Hepatocyte (in vitro differentiated cells): ENCODE data around the gene TMEM138. TPM values are rescaled to one million over a fixed set of nuclear protein-coding genes. Genes with fewer than 3 reads are reported as not detected.
A peak's percentile ranks its signal among the peaks of the same experiment; 100 is the strongest.

Experiments
- DNase-seq: peaks from one replicate; pipeline ENCODE4 v3.0.0-alpha.2; 2016; ENCODE audit warnings: low spot score
- H2AFZ ChIP-seq: fragments of 200-600 bp; sonication (generic); 2 replicates; pipeline ENCODE4 v1.6.0; 2016; ENCODE audit warnings: antibody characterized with exemption, mild to moderate bottlenecking
- H3K27ac ChIP-seq: fragments of 200-600 bp; sonication (generic); 2 replicates; pipeline ENCODE4 v1.5.1; 2016; ENCODE audit warnings: mild to moderate bottlenecking
- H3K27me3 ChIP-seq: fragments of 200-600 bp; sonication (generic); 2 replicates; pipeline ENCODE4 v1.6.1; 2016
- H3K36me3 ChIP-seq: fragments of 200-600 bp; sonication (generic); replicated peaks from 2 replicates; pipeline ENCODE4 v1.5.1; 2016; ENCODE audit warnings: low read depth; ENCODE audit not compliant: insufficient read depth
- H3K4me1 ChIP-seq: fragments of 200-600 bp; sonication (generic); 2 replicates; pipeline ENCODE4 v1.5.1; 2016; ENCODE audit warnings: mild to moderate bottlenecking, moderate library complexity; ENCODE audit not compliant: insufficient read depth
- H3K4me2 ChIP-seq: fragments of 200-600 bp; sonication (generic); 2 replicates; pipeline ENCODE4 v1.6.0; 2016
- H3K4me3 ChIP-seq: fragments of 200-600 bp; sonication (generic); 2 replicates; pipeline ENCODE4 v1.5.1; 2016; ENCODE audit warnings: mild to moderate bottlenecking
- H3K79me2 ChIP-seq: fragments of 200-600 bp; sonication (generic); 2 replicates; pipeline ENCODE4 v1.6.0; 2017; ENCODE audit warnings: mild to moderate bottlenecking
- H3K9me2 ChIP-seq: fragments of 200-600 bp; sonication (generic); replicated peaks from 2 replicates; pipeline ENCODE4 v1.6.0; 2017; ENCODE audit warnings: mild to moderate bottlenecking; ENCODE audit not compliant: insufficient read depth
- H3K9me3 ChIP-seq: fragments of 200-600 bp; sonication (generic); 2 replicates; pipeline ENCODE4 v1.5.1; 2016; ENCODE audit warnings: low read depth, mild to moderate bottlenecking
- H4K20me1 ChIP-seq: fragments of 200-600 bp; sonication (generic); 2 replicates; pipeline ENCODE4 v1.6.0; 2016; ENCODE audit warnings: mild to moderate bottlenecking; ENCODE audit not compliant: insufficient read depth, poor library complexity, severe bottlenecking
- CTCF ChIP-seq: fragments of 200-600 bp; sonication (generic); IDR thresholded peaks from 2 replicates; pipeline ENCODE4 v1.5.1; 2016; ENCODE audit warnings: antibody characterized with exemption, mild to moderate bottlenecking; ENCODE audit not compliant: poor library complexity
- EZH2 ChIP-seq: fragments of 200-600 bp; sonication (generic); IDR thresholded peaks from 2 replicates; pipeline ENCODE4 v1.6.1; 2016; ENCODE audit warnings: antibody characterized with exemption, mild to moderate bottlenecking, borderline replicate concordance
- EZH2phosphoT487 ChIP-seq: fragments of 200-600 bp; sonication (generic); IDR thresholded peaks from one replicate; pipeline ENCODE4 v1.6.1; 2018; ENCODE audit warnings: antibody characterized with exemption, mild to moderate bottlenecking, low read depth, moderate library complexity; ENCODE audit not compliant: unreplicated experiment, severe bottlenecking
- WGBS: methylation state at CpG from one replicate; pipeline ENCODE4 v1.1.6; 2016; ENCODE audit warnings: low lambda C conversion rate; ENCODE audit errors: missing lambda C conversion rate; 5-methylcytosine and 5-hydroxymethylcytosine counted together
- polyA plus RNA-seq: library from polyadenylated mRNA; unstranded; fragments of >200 nt; fragmentation: Nextera tagmentation; extraction: Ambion mirVana; gene quantifications from 2 replicates; pipeline ENCODE4 v1.2.1, GENCODE V29; 2016
- total RNA-seq: library from RNA; depleted of rRNA; stranded (reverse); fragments of >200 nt; gene quantifications from 2 replicates; pipeline ENCODE4 v1.2.3, GENCODE V29; 2014

Gene TMEM138
- total and polyA plus RNA-seq, 2 experiments from 2014 or later, result 32.8 to 48.6 TPM

GRCh38 chr11:61334434-61335354 lies 27.5 kb upstream of the TMEM138 start:
- peaks cover 26% of the 10 kb centered on the region for H3K4me1 ChIP-seq
- WGBS, result 83% methylated on average over 16 of the region's 16 CpGs
- H4K20me1 ChIP-seq, result peaks cover 23% of the 10 kb centered on the region
- H3K79me2 ChIP-seq, result peaks cover 36% of the 10 kb centered on the region
- no peak overlapping the region for H3K4me3 ChIP-seq
- peak; percentile 56 for DNase-seq
- H3K27me3 ChIP-seq, result no peaks in the 10 kb centered on the region
- peak overlapping the region; percentile 95 for H3K27ac ChIP-seq
- H3K4me2 ChIP-seq, result peak overlapping the region; percentile 87
- no peak for TF ChIP-seq CTCF
- no peak for TF ChIP-seq EZH2
- TF ChIP-seq EZH2phosphoT487, result no peak
- H3K9me2 ChIP-seq, result no peaks in the 10 kb centered on the region
- no peaks in the 10 kb centered on the region for H3K9me3 ChIP-seq
- no peak overlapping the region for H2AFZ ChIP-seq
- no peaks in the 10 kb centered on the region for H3K36me3 ChIP-seq

GRCh38 chr11:61335355-61335710 lies 26.8 kb upstream of the TMEM138 start:
- Histone ChIP-seq H4K20me1 (peaks cover 17% of the 10 kb centered on the region), H3K4me1 (peaks cover 26% of the 10 kb centered on the region), H3K79me2 (peaks cover 30% of the 10 kb centered on the region), H2AFZ (no peak overlapping the region), H3K9me2 (no peaks in the 10 kb centered on the region), H3K27ac (peak overlapping the region; percentile 79), H3K4me2 (no peak overlapping the region), H3K4me3 (no peak overlapping the region), H3K9me3 (no peaks in the 10 kb centered on the region), H3K27me3 (no peaks in the 10 kb centered on the region), H3K36me3 (no peaks in the 10 kb centered on the region)
- TF ChIP-seq CTCF (no peak), EZH2phosphoT487 (no peak), EZH2 (no peak)
- WGBS, result 87% methylated on average over 1 of the region's 1 CpG
- no peak for DNase-seq

GRCh38 chr11:61336171-61336935 lies 25.8 kb upstream of the TMEM138 start:
- Histone ChIP-seq H3K9me3 (no peaks in the 10 kb centered on the region), H3K79me2 (peaks cover 20% of the 10 kb centered on the region), H3K27ac (peak overlapping the region; percentile 79), H3K4me1 (peaks cover 20% of the 10 kb centered on the region), H2AFZ (peak overlapping the region; percentile 72), H3K9me2 (no peaks in the 10 kb centered on the region), H3K27me3 (no peaks in the 10 kb centered on the region), H3K36me3 (no peaks in the 10 kb centered on the region), H3K4me3 (no peak overlapping the region), H3K4me2 (no peak overlapping the region), H4K20me1 (peaks cover 7% of the 10 kb centered on the region)
- peak; percentile 91 for DNase-seq
- TF ChIP-seq EZH2phosphoT487, result no peak
- peak; percentile 94 for TF ChIP-seq CTCF
- 38% methylated on average over 8 of the region's 8 CpGs for WGBS
